K562 (cell line): Measurements from ENCODE around the gene FGF14. TPM values are rescaled to one million over a fixed set of nuclear protein-coding genes. Genes with fewer than 3 reads are reported as not detected.

Experiments
- BMI1 ChIP-seq: fragments of 150-350 bp; IDR thresholded peaks from 2 replicates; pipeline ENCODE4 v1.6.1; 2014; ENCODE audit warnings: low read length
- CTBP1 ChIP-seq: fragments of 450-650 bp; IDR thresholded peaks from 2 replicates; pipeline ENCODE4 v1.6.1; 2016; ENCODE audit warnings: borderline replicate concordance
- E2F8 ChIP-seq: fragments of 450-650 bp; IDR thresholded peaks from 2 replicates; pipeline ENCODE4 v1.7.1; 2018; ENCODE audit warnings: mild to moderate bottlenecking, low read depth; ENCODE audit not compliant: partially characterized antibody
- MGA ChIP-seq: fragments of 450-650 bp; IDR thresholded peaks from 2 replicates; pipeline ENCODE4 v1.6.1; 2016; ENCODE audit warnings: mild to moderate bottlenecking, moderate library complexity
- NR2C2 ChIP-seq, 2 experiments: fragments of 200-800 bp in 1 of 2; sonication (Bioruptor generic) in 1 of 2; sonication (generic) in 1 of 2; formaldehyde crosslinking in 1 of 2; IDR thresholded peaks; 2 replicates each; pipeline versions ENCODE4 v1.6.1 to v1.8.0; 2016 to 2022; ENCODE audit warnings: mild to moderate bottlenecking in 1 of 2, missing compliant biosample characterization in 1 of 2, missing genetic modification characterization in 1 of 2, missing genetic modification reagents in 1 of 2
- ZC3H4 ChIP-seq: sonication (generic); formaldehyde crosslinking; IDR thresholded peaks from 2 replicates; pipeline ENCODE4 v1.9.0; 2021; ENCODE audit warnings: missing genetic modification reagents, borderline replicate concordance
- ZHX1 ChIP-seq: fragments of 150-350 bp; conservative IDR thresholded peaks from 2 replicates; pipeline ENCODE4 v1.6.1; 2014; ENCODE audit warnings: low read length
- ZNF668 ChIP-seq: fragments of 250-450 bp; sonication (Bioruptor Pico); IDR thresholded peaks from 2 replicates; pipeline ENCODE4 v1.8.0; 2022; ENCODE audit warnings: mild to moderate bottlenecking, inconsistent platforms
- polyA plus RNA-seq, 8 experiments: library from polyadenylated mRNA; depleted of rRNA in 4 of 8; stranded (reverse) in 5 of 8; unstranded in 3 of 8; fragments of >200 nt; fragmentation: Nextera tagmentation in 2 of 8; fragmentation: Illumina TruSeq in 1 of 8; extraction: Ambion mirVana in 2 of 8; extraction: Trizol in 1 of 8; gene quantifications; 2 replicates each; pipeline versions ENCODE4 v1.2.1 to v1.2.3, GENCODE V29; 2011 to 2014; ENCODE audit warnings: inconsistent platforms in 1 of 8, missing spikeins in 1 of 8
- total RNA-seq, 7 experiments: library from RNA; depleted of rRNA in 6 of 7; stranded (reverse); fragments of >200 nt in 6 of 7; fragmentation: Illumina TruSeq in 2 of 7; extraction: Trizol in 2 of 7; gene quantifications; 2 replicates each; pipeline versions ENCODE4 v1.2.1 to v1.2.3, GENCODE V29; 2011 to 2021; ENCODE audit warnings: low replicate concordance in 1 of 7

FGF14 gene
- total and polyA plus RNA-seq, 9 of the 15 experiments (the other 6 are each of a cell fraction or from before 2014, with no cell fraction given) = not detected

- TF ChIP-seq MGA = peak; percentile 84
- no peak for TF ChIP-seq ZC3H4 (CRISPR knock-in tag)
- no peak for TF ChIP-seq ZNF668 (CRISPR knock-in tag)
- peak; percentile 44; the same call in 1 of the 2 replicates for TF ChIP-seq ZHX1
- no peak for TF ChIP-seq NR2C2 (CRISPR knock-in tag; IDR thresholded peaks at IDR 0.05)
- peak; percentile 98 for TF ChIP-seq NR2C2 (tag; IDR thresholded peaks at IDR 0.05)
- peak; percentile 89 for TF ChIP-seq CTBP1
- TF ChIP-seq E2F8 = peak; percentile 86
- TF ChIP-seq BMI1 = peak; percentile 75
These were observed 7.4 kb downstream of the FGF14 start (continued) for GRCh38 chr13:102394158-102395053.
